NCI-H2196 (cell line): ENCODE results near the gene PGAP6.
A peak's percentile ranks its signal among the peaks of the same experiment; 100 is the strongest.
"Not testable (repeated sequence)": the region's sequence is repeated elsewhere in the genome, so short reads cannot be mapped to it uniquely, and the experiment has no call there.

ENCODE experiments used
- DNase-seq: peaks from one replicate; lab custom pipeline; 2025; ENCODE audit not compliant: unreplicated experiment; lab: John Stamatoyannopoulos, UW

The PGAP6 gene

GRCh38 chr16:404971-405486 is 23.3 kb upstream of the PGAP6 start:
- DNase-seq: no peak

GRCh38 chr16:401468-402348 is 19.9 kb upstream of the PGAP6 start, which contains the start of gene DECR2:
Gene DECR2 (plus strand): TSS chr16:401885. CDS start chr16:401964, 79 bp downstream.
- peak; percentile 92 for DNase-seq

GRCh38 chr16:400061-400591 is 18.3 kb upstream of the PGAP6 start:
- no peak for DNase-seq

GRCh38 chr16:399340-400019 is 17.7 kb upstream of the PGAP6 start:
- DNase-seq: no peak

- no peak for DNase-seq
These were observed 17.0 kb upstream of the PGAP6 start for GRCh38 chr16:398561-399339.

GRCh38 chr16:397736-398332 is 16.1 kb upstream of the PGAP6 start:
- no peak for DNase-seq

- DNase-seq: peak; percentile 32
These were observed 15.4 kb upstream of the PGAP6 start, which contains the start of gene NME4 for GRCh38 chr16:397135-397661. Gene NME4 (plus strand): TSS chr16:397199. CDS start chr16:397223, 24 bp downstream.

DNA sequence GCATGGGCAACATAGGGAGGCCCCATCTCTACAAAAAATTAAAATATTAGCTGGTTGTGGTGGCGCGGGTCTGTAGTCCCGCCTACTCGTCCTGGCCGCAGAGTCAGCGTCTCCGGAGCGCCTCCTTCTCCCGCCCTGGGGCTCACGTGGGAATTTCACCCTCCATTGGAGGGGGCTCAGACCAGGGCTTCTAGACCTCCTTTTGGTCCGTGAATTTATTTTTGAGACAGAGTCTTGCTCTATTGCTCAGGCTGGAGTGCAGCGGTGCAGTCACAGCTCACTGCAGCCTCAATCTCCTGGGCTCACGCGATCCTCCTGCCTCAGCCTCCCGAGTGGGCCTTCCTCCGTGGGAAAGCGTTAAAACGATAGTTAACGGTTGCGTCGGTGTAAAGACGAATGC is 14.8 kb upstream of the PGAP6 start:
- DNase-seq: peak; percentile 69

- no peak for DNase-seq
These were observed 14.4 kb upstream of the PGAP6 start for GRCh38 chr16:396199-396598.

- no peak for DNase-seq
These were observed 10.8 kb upstream of the PGAP6 start for GRCh38 chr16:392450-393030.

GRCh38 chr16:391885-392335 is 10.1 kb upstream of the PGAP6 start:
- peak; percentile 60 for DNase-seq

- DNase-seq: no peak
These were observed 7.6 kb upstream of the PGAP6 start for GRCh38 chr16:389352-389751.

GRCh38 chr16:387761-388666 is 6.2 kb upstream of the PGAP6 start:
- DNase-seq: not testable (repeated sequence)

DNA sequence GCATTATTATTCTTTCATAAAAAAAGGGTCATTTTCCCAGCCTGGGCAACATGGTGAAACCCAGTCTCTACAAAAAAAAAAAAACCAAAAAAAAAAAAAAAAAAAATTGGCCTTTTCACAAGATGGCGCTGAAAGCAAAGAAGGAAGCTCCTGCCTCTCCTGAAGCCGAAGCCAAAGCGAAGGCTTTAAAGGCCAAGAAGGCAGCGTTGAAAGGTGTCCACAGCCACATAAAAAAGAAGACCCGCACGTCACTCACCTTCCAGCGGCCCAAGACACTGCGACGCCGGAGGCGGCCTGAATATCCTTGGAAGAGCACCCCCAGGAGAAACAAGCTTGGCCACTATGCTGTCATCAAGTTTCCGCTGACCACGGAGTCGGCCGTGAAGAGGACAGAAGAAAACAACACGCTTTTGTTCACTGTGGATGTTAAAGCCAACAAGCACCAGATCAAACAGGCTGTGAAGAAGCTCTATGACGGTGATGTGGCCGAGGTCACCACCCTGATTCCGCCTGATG is 4.9 kb upstream of the PGAP6 start:
- DNase-seq: peak; percentile 27

GRCh38 chr16:383326-384051 is 1.7 kb upstream of the PGAP6 start:
- peak; percentile 64 for DNase-seq

GRCh38 chr16:381012-381788 is 578 bp downstream of the PGAP6 start:
- DNase-seq: peak; percentile 47

- DNase-seq: no peak
These were observed 1.1 kb downstream of the PGAP6 start for GRCh38 chr16:380762-381011.
